GM12864 (cell line): Measurements from ENCODE around the gene NOL4L.

Experiments
- DNase-seq: peaks from one replicate; pipeline ENCODE4 v3.0.0-alpha.2; 2011; ENCODE audit warnings: low read depth
- H3K4me3 ChIP-seq: 2 replicates; pipeline ENCODE4 v1.5.1; 2011; ENCODE audit warnings: mild to moderate bottlenecking, low read depth, low read length, control low read depth
- CTCF ChIP-seq: IDR thresholded peaks from 2 replicates; pipeline ENCODE4 v1.5.1; 2011; ENCODE audit warnings: low read depth, mild to moderate bottlenecking, moderate library complexity, low read length, control low read depth, inconsistent platforms; ENCODE audit errors: missing control alignments

NOL4L gene

GRCh38 chr20:32451682-32452461 lies 133.3 kb downstream of the NOL4L start:
- no peak for TF ChIP-seq CTCF
- H3K4me3 ChIP-seq: no peak overlapping the region
- DNase-seq: no peak

DNA sequence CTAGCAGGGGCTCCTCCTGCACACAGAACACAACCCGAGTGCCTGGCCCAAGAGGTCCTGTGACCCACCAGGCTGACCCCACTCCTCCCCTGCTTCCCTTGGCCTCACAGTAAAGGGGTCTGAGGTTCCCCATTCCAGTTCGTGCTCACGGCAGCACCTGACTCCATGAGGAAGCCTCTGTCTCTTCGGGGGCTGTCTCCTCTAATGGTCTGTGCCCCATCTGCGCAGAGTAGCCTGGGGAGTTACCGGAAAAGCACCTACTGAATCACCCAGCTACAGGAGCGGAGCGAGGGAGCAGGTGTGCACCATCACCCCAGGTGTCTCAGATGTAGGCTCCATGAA lies 133.8 kb downstream of the NOL4L start:
- no peak for TF ChIP-seq CTCF
- no peak for DNase-seq
- no peak overlapping the region for H3K4me3 ChIP-seq

GRCh38 chr20:32450484-32451061 lies 134.6 kb downstream of the NOL4L start:
- H3K4me3 ChIP-seq: no peak overlapping the region
- no peak for DNase-seq
- TF ChIP-seq CTCF: no peak

DNA sequence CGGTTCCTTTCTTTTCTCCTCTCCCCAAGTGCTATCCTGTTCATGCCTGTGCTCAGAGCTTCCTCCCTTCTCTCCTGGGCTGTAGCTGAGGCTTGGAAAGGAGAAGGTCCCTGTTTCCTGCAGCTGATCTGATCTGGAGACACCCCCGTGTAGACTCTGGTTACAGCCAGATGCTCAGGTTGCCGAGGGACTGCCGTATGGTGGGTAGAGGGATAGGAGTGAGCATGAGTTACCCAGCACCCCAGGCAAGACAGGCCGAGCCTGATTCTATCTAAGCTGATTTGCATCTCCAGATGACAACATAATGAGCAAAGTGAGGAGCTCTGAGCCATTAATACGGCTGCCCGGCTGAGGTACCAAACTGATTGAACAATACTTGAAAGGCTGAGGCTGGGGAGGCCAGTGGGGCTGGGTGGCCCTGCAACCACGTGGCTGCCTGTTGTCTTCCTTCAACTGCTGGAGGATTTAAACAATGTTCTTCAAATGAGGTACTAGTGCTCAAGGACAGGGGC lies 135.2 kb downstream of the NOL4L start:
- TF ChIP-seq CTCF: no peak
- no peak for DNase-seq
- H3K4me3 ChIP-seq: no peak overlapping the region

- no peak overlapping the region for H3K4me3 ChIP-seq
- no peak for DNase-seq
- TF ChIP-seq CTCF: no peak
Measured at GRCh38 chr20:32449057-32449889, 135.9 kb downstream of the NOL4L start.

DNA sequence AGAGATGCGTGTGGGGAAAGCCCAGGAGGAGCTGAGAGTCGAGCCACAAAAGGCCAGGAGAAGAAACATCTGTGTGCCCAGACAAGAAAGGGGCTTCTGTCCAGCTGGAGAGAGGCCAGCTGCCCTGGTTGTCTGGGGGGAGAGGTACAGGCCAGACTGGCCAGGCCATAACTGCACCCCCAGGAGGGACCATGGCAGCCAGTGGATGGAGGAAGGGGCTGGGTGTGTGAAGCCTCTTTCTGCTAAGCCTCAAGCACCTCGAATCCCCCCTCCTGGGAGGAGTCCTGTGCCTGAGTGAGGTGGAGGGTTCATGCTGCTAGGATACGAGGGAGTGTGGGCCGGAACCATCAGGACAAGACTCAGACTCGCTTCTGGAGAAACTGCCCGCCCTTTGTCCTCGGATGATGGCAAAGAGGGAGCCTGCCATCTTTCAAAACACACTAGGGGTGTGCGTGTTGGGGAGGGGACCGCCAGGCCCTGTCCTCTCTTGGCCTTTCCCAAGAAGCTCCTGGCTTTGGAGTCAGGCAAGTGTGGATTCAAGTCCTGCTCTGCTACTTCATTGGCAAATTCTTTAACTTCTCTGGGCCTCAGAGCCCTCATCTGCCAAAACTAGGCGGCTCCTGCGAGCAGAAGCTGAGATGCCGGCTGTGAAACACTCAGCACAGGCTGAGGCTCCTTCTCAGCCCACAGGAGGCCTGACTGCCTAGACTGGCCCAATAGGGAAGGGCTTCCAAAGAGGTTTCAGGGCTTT lies 136.7 kb downstream of the NOL4L start:
- no peak for DNase-seq
- H3K4me3 ChIP-seq: no peak overlapping the region
- no peak for TF ChIP-seq CTCF
